Loucy (cell line): ENCODE data around the gene PTCSC3.

Experiments
- CTCF ChIP-seq: fragments of 200-600 bp; sonication (generic); conservative IDR thresholded peaks from 2 replicates; pipeline ENCODE4 v1.5.1; 2014; ENCODE audit warnings: mild to moderate bottlenecking, antibody characterized with exemption, low read length
- EZH2phosphoT487 ChIP-seq: fragments of 200-600 bp; IDR thresholded peaks from 2 replicates; pipeline ENCODE4 v1.6.1; 2018; ENCODE audit warnings: antibody characterized with exemption, mild to moderate bottlenecking, moderate library complexity, borderline replicate concordance

- TF ChIP-seq CTCF (no peak), EZH2phosphoT487 (no peak)
Measured at GRCh38 chr14:36181417-36181816, 4.9 kb upstream of the PTCSC3 start.
